Hepatocyte (in vitro differentiated cells): ENCODE measurements around the gene PTPRN2.
A peak's percentile ranks its signal among the peaks of the same experiment; 100 is the strongest.

Experiments
- EZH2phosphoT487 ChIP-seq: fragments of 200-600 bp; sonication (generic); IDR thresholded peaks from one replicate; pipeline ENCODE4 v1.6.1; 2018; ENCODE audit warnings: antibody characterized with exemption, mild to moderate bottlenecking, low read depth, moderate library complexity; ENCODE audit not compliant: unreplicated experiment, severe bottlenecking
- TF ChIP-seq, protein P1 (sequence below): fragments of 200-600 bp; sonication (generic); IDR thresholded peaks from 2 replicates; pipeline ENCODE4 v1.5.1; 2016; ENCODE audit warnings: antibody characterized with exemption, mild to moderate bottlenecking; ENCODE audit not compliant: poor library complexity

DNA sequence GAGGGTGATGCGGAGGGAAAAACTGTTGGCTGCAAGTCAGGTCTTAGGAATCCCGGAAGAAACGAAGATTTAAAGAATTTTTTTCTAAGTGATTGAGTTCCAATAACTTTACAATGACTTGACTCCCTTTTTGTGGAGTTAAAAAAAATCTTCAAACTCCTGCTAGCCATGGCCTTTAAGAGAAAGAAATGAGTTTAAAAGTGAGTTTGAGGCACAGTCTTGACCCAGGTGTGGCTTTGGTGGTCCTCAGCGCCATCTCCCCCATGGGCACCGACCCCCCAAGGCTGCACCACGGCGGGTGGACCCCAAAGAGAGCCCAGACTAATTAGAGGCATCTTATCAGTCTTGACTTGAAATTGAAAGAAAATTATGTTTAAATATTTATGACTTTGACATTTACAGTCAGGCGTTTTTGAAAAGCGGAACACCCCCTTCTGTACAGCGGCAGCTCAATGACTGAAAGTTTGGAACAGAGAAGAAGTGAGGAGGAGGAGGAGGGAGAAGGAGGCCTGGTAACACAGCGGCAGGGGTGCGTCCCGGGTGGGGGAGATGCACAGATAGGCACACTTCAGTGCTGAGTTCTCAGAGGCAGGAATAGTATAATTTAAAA is 901.2 kb downstream of the PTPRN2 start:
- peak; percentile 47 for TF ChIP-seq EZH2phosphoT487
- TF ChIP-seq, protein P1, sequence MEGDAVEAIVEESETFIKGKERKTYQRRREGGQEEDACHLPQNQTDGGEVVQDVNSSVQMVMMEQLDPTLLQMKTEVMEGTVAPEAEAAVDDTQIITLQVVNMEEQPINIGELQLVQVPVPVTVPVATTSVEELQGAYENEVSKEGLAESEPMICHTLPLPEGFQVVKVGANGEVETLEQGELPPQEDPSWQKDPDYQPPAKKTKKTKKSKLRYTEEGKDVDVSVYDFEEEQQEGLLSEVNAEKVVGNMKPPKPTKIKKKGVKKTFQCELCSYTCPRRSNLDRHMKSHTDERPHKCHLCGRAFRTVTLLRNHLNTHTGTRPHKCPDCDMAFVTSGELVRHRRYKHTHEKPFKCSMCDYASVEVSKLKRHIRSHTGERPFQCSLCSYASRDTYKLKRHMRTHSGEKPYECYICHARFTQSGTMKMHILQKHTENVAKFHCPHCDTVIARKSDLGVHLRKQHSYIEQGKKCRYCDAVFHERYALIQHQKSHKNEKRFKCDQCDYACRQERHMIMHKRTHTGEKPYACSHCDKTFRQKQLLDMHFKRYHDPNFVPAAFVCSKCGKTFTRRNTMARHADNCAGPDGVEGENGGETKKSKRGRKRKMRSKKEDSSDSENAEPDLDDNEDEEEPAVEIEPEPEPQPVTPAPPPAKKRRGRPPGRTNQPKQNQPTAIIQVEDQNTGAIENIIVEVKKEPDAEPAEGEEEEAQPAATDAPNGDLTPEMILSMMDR, result no peak
